HG02973 (cell line): ENCODE data around the gene ALPL.

Experiments used
- ATAC-seq: cut with Tn5 transposase; IDR thresholded peaks from one replicate; pipeline ENCODE4 v1.9.1; 2021; ENCODE audit warnings: moderate library complexity; ENCODE audit not compliant: unreplicated experiment

The ALPL gene

GRCh38 chr1:21596174-21596573 lies 87.0 kb downstream of the ALPL start:
- ATAC-seq = no peak

GRCh38 chr1:21596628-21597027 lies 87.4 kb downstream of the ALPL start:
- no peak for ATAC-seq

- no peak for ATAC-seq
Measured at GRCh38 chr1:21597753-21598152, 88.5 kb downstream of the ALPL start.

GRCh38 chr1:21598417-21598816 lies 89.2 kb downstream of the ALPL start:
- no peak for ATAC-seq

GRCh38 chr1:21598904-21599303 lies 89.7 kb downstream of the ALPL start:
- ATAC-seq = no peak

GRCh38 chr1:21599402-21599801 lies 90.2 kb downstream of the ALPL start:
- ATAC-seq = no peak

- no peak for ATAC-seq
Measured at GRCh38 chr1:21601278-21602048, 92.2 kb downstream of the ALPL start.

GRCh38 chr1:21603177-21604138 lies 94.2 kb downstream of the ALPL start:
- no peak for ATAC-seq

GRCh38 chr1:21604208-21604957 lies 95.2 kb downstream of the ALPL start:
- no peak for ATAC-seq

GRCh38 chr1:21605012-21605715 lies 95.9 kb downstream of the ALPL start:
- no peak for ATAC-seq

- ATAC-seq = no peak
Measured at GRCh38 chr1:21605964-21606705, 96.9 kb downstream of the ALPL start.

GRCh38 chr1:21607549-21608529 lies 98.6 kb downstream of the ALPL start:
- ATAC-seq = peak; percentile 50

- ATAC-seq = no peak
Measured at GRCh38 chr1:21608798-21609197, 99.6 kb downstream of the ALPL start.

- no peak for ATAC-seq
Measured at GRCh38 chr1:21610027-21610426, 100.8 kb downstream of the ALPL start.

GRCh38 chr1:21610989-21611785 lies 102.0 kb downstream of the ALPL start:
- ATAC-seq = no peak

- no peak for ATAC-seq
Measured at GRCh38 chr1:21612057-21612456, 102.8 kb downstream of the ALPL start.

GRCh38 chr1:21613072-21613867 lies 104.0 kb downstream of the ALPL start:
- no peak for ATAC-seq
